ENCODE measurements around the gene FURIN.
"Not testable (repeated sequence)": the region's sequence is repeated elsewhere in the genome, so short reads cannot be mapped to it uniquely, and the experiment has no call there.

GRCh38 chr15:90874986-90875385 lies 6.6 kb downstream of the FURIN start:
- not testable (repeated sequence) for TF ChIP-seq CTCF (IDR thresholded peaks at IDR 0.05); POLR2AphosphoS5 (IDR thresholded peaks at IDR 0.05; ENCODE audit: insufficient read depth in 1 of 2, low read depth in 1 of 2); POLR2A (IDR thresholded peaks at IDR 0.05)

All from vagina (tissue), 2 donors.